CD4-positive, alpha-beta T cell (primary cell): ENCODE measurements around the gene RTRAF. TPM values are rescaled to one million over a fixed set of nuclear protein-coding genes. Genes with fewer than 3 reads are reported as not detected.
A peak's percentile ranks its signal among the peaks of the same experiment; 100 is the strongest.

Experiments
- ATAC-seq: fragments of 200-7000 bp; cut with Tn5 transposase; one replicate; pipeline ENCODE4 v1.10.0; 2022; ENCODE audit warnings: mild to moderate bottlenecking; ENCODE audit not compliant: poor library complexity
- CTCF ChIA-PET: fragments of 350-600 bp; sonication (Branson Sonifier 250); formaldehyde crosslinking; loops from one replicate; lab custom pipeline; 2021; ENCODE audit warnings: antibody characterized with exemption, inconsistent platforms; lab: Charles Lee
- POLR2A ChIA-PET: fragments of 350-600 bp; sonication (Branson Sonifier 250); formaldehyde crosslinking; loops from one replicate; lab custom pipeline; 2021; ENCODE audit warnings: antibody characterized with exemption, inconsistent platforms; lab: Charles Lee
- DNase-seq, 14 experiments: peaks; one replicate each; pipeline ENCODE4 v3.0.0-alpha.2; 2013 to 2020; ENCODE audit warnings: mixed read lengths in 2 of 14
- H3K27ac ChIP-seq, 2 donors: one replicate each; pipeline versions ENCODE4 v1.5.1 to v1.7.0; 2013; ENCODE audit warnings: low read length in 2 of 2, low read depth in 1 of 2, mild to moderate bottlenecking in 1 of 2
- H3K27me3 ChIP-seq, 2 experiments: 1 replicate in 1 of 2; 2 replicates in 1 of 2; pipeline versions ENCODE4 v1.6.1 to v1.7.0; 2013; ENCODE audit warnings: low read length in 2 of 2, control low read depth in 1 of 2, mild to moderate bottlenecking in 1 of 2, moderate library complexity in 1 of 2; ENCODE audit not compliant: insufficient read depth in 2 of 2, control insufficient read depth in 1 of 2
- H3K36me3 ChIP-seq: one replicate; pipeline ENCODE4 v1.6.1; 2013; ENCODE audit warnings: low read length, control low read depth; ENCODE audit not compliant: insufficient read depth
- H3K4me1 ChIP-seq: one replicate; pipeline ENCODE4 v1.6.1; 2013; ENCODE audit warnings: low read length, control low read depth; ENCODE audit not compliant: insufficient read depth
- H3K4me3 ChIP-seq: one replicate; pipeline ENCODE4 v1.5.1; 2013; ENCODE audit warnings: mild to moderate bottlenecking, low read length, moderate library complexity
- H3K9me3 ChIP-seq, 2 experiments: 1 replicate in 1 of 2; 2 replicates in 1 of 2; pipeline versions ENCODE4 v1.6.1 to v1.7.0; 2013; ENCODE audit warnings: low read length in 2 of 2, mild to moderate bottlenecking in 2 of 2, control low read depth in 1 of 2, moderate library complexity in 1 of 2; ENCODE audit not compliant: control insufficient read depth in 1 of 2, insufficient read depth in 1 of 2
- H3K27ac Mint-ChIP-seq: one replicate; pipeline ENCODE4 v1.8.0; 2020; ENCODE audit warnings: mixed read lengths
- H3K27me3 Mint-ChIP-seq: one replicate; pipeline ENCODE4 v1.8.0; 2021; ENCODE audit warnings: mixed read lengths
- H3K36me3 Mint-ChIP-seq: one replicate; pipeline ENCODE4 v1.8.0; 2021; ENCODE audit warnings: low read depth, mixed read lengths
- H3K4me1 Mint-ChIP-seq: one replicate; pipeline ENCODE4 v1.8.0; 2021; ENCODE audit warnings: low read depth, mixed read lengths
- H3K4me3 Mint-ChIP-seq: one replicate; pipeline ENCODE4 v1.8.0; 2020; ENCODE audit warnings: mild to moderate bottlenecking, mixed read lengths
- H3K9me3 Mint-ChIP-seq: one replicate; pipeline ENCODE4 v1.8.0; 2020; ENCODE audit warnings: mixed read lengths
- CTCF ChIP-seq: fragments of 200-600 bp; IDR thresholded peaks from one replicate; pipeline ENCODE4 v1.8.0; 2022; ENCODE audit warnings: antibody characterized with exemption, mild to moderate bottlenecking
- intact Hi-C, 2 experiments: fragments of 100-400 bp; cut with DNase I in 1 of 2; cut with micrococcal nuclease in 1 of 2; formaldehyde crosslinking; loops; one replicate each; pipeline versions ENCODE4 v1.15.1 to v1.9.0; 2023 to 2025; cut with DNase I, micrococcal nuclease
- total RNA-seq, 174 experiments: library from RNA in 2 of 174; stranded (reverse) in 2 of 174; gene quantifications; one replicate each; pipeline ENCODE4 v1.2.3 and lab custom pipeline; 2021 to 2026

The RTRAF gene
- total RNA-seq, 2 experiments from 2014 or later = 155 to 157 TPM

GRCh38 chr14:52040598-52040997 is 51.3 kb downstream of the RTRAF start:
- POLR2A ChIA-PET = no interaction called here
- Mint-ChIP-seq H3K9me3 (no peaks in the 10 kb centered on the region), H3K27me3 (peaks cover 10% of the 10 kb centered on the region), H3K4me3 (no peak overlapping the region), H3K36me3 (no peaks in the 10 kb centered on the region), H3K27ac (no peak overlapping the region), H3K4me1 (no peaks in the 10 kb centered on the region)
- DNase-seq (no peak), ATAC-seq (no peak)
- no peaks in the 10 kb centered on the region for H3K9me3 ChIP-seq
- no peak overlapping the region for H3K4me3 ChIP-seq
- no peaks in the 10 kb centered on the region for H3K4me1 ChIP-seq
- intact Hi-C loops = loop anchor here in 1 of 2 experiments (10.0 kb wide), 1 partner anchor 234 kb away; no protein-coding TSS in a partner anchor
- TF ChIP-seq CTCF = no peak
- H3K36me3 ChIP-seq = no peaks in the 10 kb centered on the region
- CTCF ChIA-PET = no interaction called here
- H3K27me3 ChIP-seq = no peaks in the 10 kb centered on the region
- no peak overlapping the region for H3K27ac ChIP-seq

- DNase-seq (no peak), ATAC-seq (no peak)
- no peaks in the 10 kb centered on the region for H3K36me3 Mint-ChIP-seq
- ChIA-PET CTCF (no interaction called here), POLR2A (no interaction called here)
- no peak overlapping the region for H3K27ac ChIP-seq
- no peaks in the 10 kb centered on the region for H3K4me1 ChIP-seq
- no peak overlapping the region for H3K4me3 ChIP-seq
- no peaks in the 10 kb centered on the region for H3K9me3 ChIP-seq
- H3K36me3 ChIP-seq = no peaks in the 10 kb centered on the region
- no peaks in the 10 kb centered on the region for H3K27me3 ChIP-seq
- H3K27me3 Mint-ChIP-seq = peaks cover 6% of the 10 kb centered on the region
- no peak for TF ChIP-seq CTCF
- intact Hi-C loops = loop anchor here in 1 of 2 experiments (10.0 kb wide), 1 partner anchor 232 kb away; no protein-coding TSS in a partner anchor
- no peak overlapping the region for H3K4me3 Mint-ChIP-seq
- H3K4me1 Mint-ChIP-seq = no peaks in the 10 kb centered on the region
- H3K9me3 Mint-ChIP-seq = no peaks in the 10 kb centered on the region
- H3K27ac Mint-ChIP-seq = no peak overlapping the region
These were observed 53.3 kb downstream of the RTRAF start for GRCh38 chr14:52042371-52043289.

GRCh38 chr14:52043690-52044089 is 54.3 kb downstream of the RTRAF start:
- no peaks in the 10 kb centered on the region for H3K9me3 Mint-ChIP-seq
- no peaks in the 10 kb centered on the region for H3K4me1 Mint-ChIP-seq
- no peaks in the 10 kb centered on the region for H3K9me3 ChIP-seq
- no peaks in the 10 kb centered on the region for H3K36me3 Mint-ChIP-seq
- no peak overlapping the region for H3K27ac ChIP-seq
- POLR2A ChIA-PET = no interaction called here
- peak; percentile 42 for TF ChIP-seq CTCF
- H3K4me3 ChIP-seq = no peak overlapping the region
- intact Hi-C loops = loop anchor here in 1 of 2 experiments (10.0 kb wide), 1 partner anchor 231 kb away; no protein-coding TSS in a partner anchor
- no peak overlapping the region for H3K27ac Mint-ChIP-seq
- no peaks in the 10 kb centered on the region for H3K27me3 ChIP-seq
- no peaks in the 10 kb centered on the region for H3K36me3 ChIP-seq
- ATAC-seq (no peak), DNase-seq (peak in 8 of 14 experiments; percentile 13 to 58 (median 24))
- no peaks in the 10 kb centered on the region for H3K27me3 Mint-ChIP-seq
- CTCF ChIA-PET = interaction anchor here (0.6 kb wide), 1 partner anchor 178 kb away, joined by 4 read pairs; no protein-coding TSS in a partner anchor
- H3K4me3 Mint-ChIP-seq = no peak overlapping the region
- H3K4me1 ChIP-seq = no peaks in the 10 kb centered on the region
